ENCODE data around the gene RTN4R. TPM values are rescaled to one million over a fixed set of nuclear protein-coding genes. Genes with fewer than 3 reads are reported as not detected.

The RTN4R gene
- total and polyA plus RNA-seq, 2 of the 8 experiments (the other 6 are each of a cell fraction or from before 2014, with no cell fraction given): 21.8 to 41.3 TPM

DNA sequence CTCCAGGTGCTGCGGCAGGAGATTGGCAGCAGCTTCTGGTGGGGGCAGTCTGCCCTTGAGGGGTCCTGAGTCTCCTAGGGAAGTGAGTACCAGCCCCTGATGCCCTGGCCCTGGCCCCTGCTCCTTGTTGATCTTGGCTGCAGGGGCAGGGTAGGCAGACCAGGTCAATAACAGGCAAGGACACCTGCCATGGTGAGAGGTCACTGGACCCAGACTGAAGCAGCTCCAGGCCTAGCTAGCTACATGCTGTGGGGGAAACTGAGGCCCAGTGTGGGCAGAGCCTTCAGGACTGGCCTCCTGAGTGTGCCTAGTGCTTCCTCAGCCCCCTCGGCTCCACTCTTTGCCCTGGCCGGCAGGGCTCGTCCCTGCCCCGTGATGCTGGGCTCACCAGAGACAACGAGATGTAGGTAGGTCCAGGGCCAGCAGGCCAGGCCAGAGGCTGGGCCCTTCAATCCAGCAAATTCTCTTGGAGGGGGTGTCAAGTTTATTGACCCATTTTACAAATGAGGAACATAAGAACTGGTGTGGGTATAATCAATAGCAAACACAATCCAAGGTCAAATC, 20.4 kb downstream of the RTN4R start:
- Histone ChIP-seq H2BK5ac (ENCODE audit: low read depth, low read length) (no peak overlapping the region), H3K79me2 (ENCODE audit: control insufficient read depth in 1 of 2, insufficient read depth in 2 of 2, low read length in 2 of 2) (peaks cover 0 to 9% of the 10 kb centered on the region in 2 experiments), H2BK120ac (replicated peaks; ENCODE audit: low read depth, low read length) (no peak overlapping the region), H2AFZ (ENCODE audit: low read length) (no peak overlapping the region), H3K4me1 (replicated peaks in 1 of 4; ENCODE audit: control insufficient read depth in 3 of 4, insufficient read depth in 4 of 4, low read length in 3 of 4) (peaks cover 7 to 40% (median 16%) of the 10 kb centered on the region in 4 experiments), H3K36me3 (ENCODE audit: control insufficient read depth in 2 of 4, insufficient read depth in 4 of 4, low read length in 3 of 4) (peaks cover 0 to under 1% (median 0%) of the 10 kb centered on the region in 4 experiments; a peak in 1 of 8 replicates), H2BK15ac (ENCODE audit: low read length) (no peak overlapping the region), H3K9ac (replicated peaks in 1 of 4; ENCODE audit: extremely low read depth in 1 of 4, low read depth in 3 of 4, low read length in 3 of 4) (no peak overlapping the region), H4K91ac (replicated peaks; ENCODE audit: insufficient read length, low read length) (no peak overlapping the region), H2BK12ac (ENCODE audit: low read depth, low read length) (no peak overlapping the region), H4K5ac (ENCODE audit: insufficient read length, low read depth, low read length) (no peak overlapping the region), H4K8ac (ENCODE audit: extremely low read depth, insufficient read depth, low read length) (no peak overlapping the region), H3K4me2 (ENCODE audit: insufficient read depth in 1 of 2, low read depth in 2 of 2, low read length in 2 of 2) (no peak overlapping the region), H4K20me1 (replicated peaks in 1 of 2; ENCODE audit: control insufficient read depth in 1 of 2, insufficient read depth in 2 of 2, low read length in 2 of 2) (peaks cover 6 to 22% of the 10 kb centered on the region in 2 experiments), H3K27ac (ENCODE audit: low read depth, low read length) (no peak overlapping the region), H3K18ac (ENCODE audit: extremely low read depth, low read length) (no peak overlapping the region; the same call in 1 of the 2 replicates), H3K56ac (replicated peaks; ENCODE audit: insufficient read length, low read depth, low read length) (no peak overlapping the region), H3K79me1 (ENCODE audit: low read depth, low read length) (peaks cover 17% of the 10 kb centered on the region), H2BK20ac (ENCODE audit: low read length) (no peak overlapping the region), H3K9me3 (ENCODE audit: insufficient read depth in 2 of 2, low read depth in 1 of 2, low read length in 1 of 2) (0 out of 4 replicates have a peak, but pooled peaks cover 0 to 3% of the 10 kb centered on the region in 2 experiments), H2AK5ac (ENCODE audit: low read depth, low read length) (peak overlapping the region; percentile 53; the same call in 1 of the 2 replicates), H3K27me3 (replicated peaks in 1 of 4; ENCODE audit: control insufficient read depth in 3 of 4, extremely low read depth in 1 of 4, insufficient read depth in 3 of 4, low read length in 3 of 4) (no peaks in the 10 kb centered on the region), H3K23me2 (ENCODE audit: low read depth, low read length) (peaks cover 8% of the 10 kb centered on the region; the same call in 1 of the 2 replicates), H3K14ac (ENCODE audit: insufficient read length) (no peak overlapping the region), H3K4ac (replicated peaks; ENCODE audit: insufficient read length, low read depth, low read length) (no peak overlapping the region), H3K23ac (ENCODE audit: insufficient read length) (no peak overlapping the region), H3K4me3 (ENCODE audit: extremely low read depth in 1 of 4, insufficient read depth in 2 of 4, low read depth in 3 of 4, low read length in 4 of 4) (no peak overlapping the region; a peak in 1 of 8 replicates)
- FAIRE-seq (no peak), DNase-seq (ENCODE audit: low read depth in 1 of 2, low spot score in 2 of 2) (no peak)
- WGBS, 2 experiments (ENCODE audit: extremely low coverage in 1 of 2, insufficient coverage in 1 of 2, insufficient read length in 1 of 2, insufficient replicate concordance in 2 of 2, low coverage in 1 of 2, low lambda C conversion rate in 2 of 2, missing lambda C conversion rate in 1 of 2): 90% methylated on average over 6 of the region's 6 CpGs; no CpG with 5 or more reads in 1 of the 2 experiments
- CTCF ChIA-PET (ENCODE audit: partially characterized antibody): interaction anchor here (0.5 to 4.0 kb wide), 12 partner anchors 10 to 91 kb away, joined by 3 to 23 read pairs (median 3); no protein-coding TSS in a partner anchor
- POLR2A ChIA-PET (ENCODE audit: partially characterized antibody): no interaction called here
- TF ChIP-seq EZH2 (IDR thresholded peaks at IDR 0.05; ENCODE audit: low read depth, low read length, severe bottlenecking): no peak
- TF ChIP-seq RAD21 (IDR thresholded peaks at IDR 0.05 in 1 of 2, conservative IDR thresholded peaks at IDR 0.05 in 1 of 2; ENCODE audit: low read depth in 2 of 2, low read length in 2 of 2): no peak
- TF ChIP-seq RFX5 (IDR thresholded peaks at IDR 0.05; ENCODE audit: borderline replicate concordance, low read depth, low read length): no peak
- TF ChIP-seq, protein P1, sequence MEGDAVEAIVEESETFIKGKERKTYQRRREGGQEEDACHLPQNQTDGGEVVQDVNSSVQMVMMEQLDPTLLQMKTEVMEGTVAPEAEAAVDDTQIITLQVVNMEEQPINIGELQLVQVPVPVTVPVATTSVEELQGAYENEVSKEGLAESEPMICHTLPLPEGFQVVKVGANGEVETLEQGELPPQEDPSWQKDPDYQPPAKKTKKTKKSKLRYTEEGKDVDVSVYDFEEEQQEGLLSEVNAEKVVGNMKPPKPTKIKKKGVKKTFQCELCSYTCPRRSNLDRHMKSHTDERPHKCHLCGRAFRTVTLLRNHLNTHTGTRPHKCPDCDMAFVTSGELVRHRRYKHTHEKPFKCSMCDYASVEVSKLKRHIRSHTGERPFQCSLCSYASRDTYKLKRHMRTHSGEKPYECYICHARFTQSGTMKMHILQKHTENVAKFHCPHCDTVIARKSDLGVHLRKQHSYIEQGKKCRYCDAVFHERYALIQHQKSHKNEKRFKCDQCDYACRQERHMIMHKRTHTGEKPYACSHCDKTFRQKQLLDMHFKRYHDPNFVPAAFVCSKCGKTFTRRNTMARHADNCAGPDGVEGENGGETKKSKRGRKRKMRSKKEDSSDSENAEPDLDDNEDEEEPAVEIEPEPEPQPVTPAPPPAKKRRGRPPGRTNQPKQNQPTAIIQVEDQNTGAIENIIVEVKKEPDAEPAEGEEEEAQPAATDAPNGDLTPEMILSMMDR (IDR thresholded peaks at IDR 0.05; ENCODE audit: control extremely low read depth in 1 of 3, insufficient read depth in 1 of 3, low read depth in 1 of 3, low read length in 3 of 3): no peak
- no peak for TF ChIP-seq NRF1 (IDR thresholded peaks at IDR 0.05; ENCODE audit: low read depth, low read length)
- no peak for TF ChIP-seq KDM1A (IDR thresholded peaks at IDR 0.05; ENCODE audit: borderline replicate concordance, low read length)
- TF ChIP-seq SRF (IDR thresholded peaks at IDR 0.05; ENCODE audit: low read depth, low read length): no peak
- no peak for TF ChIP-seq YY1 (IDR thresholded peaks at IDR 0.05; ENCODE audit: low read depth, low read length)
- TF ChIP-seq ASH2L (IDR thresholded peaks at IDR 0.05; ENCODE audit: low read length): no peak
- no peak for TF ChIP-seq CTBP2 (IDR thresholded peaks at IDR 0.05; ENCODE audit: borderline replicate concordance, insufficient read depth, insufficient read length, low read length)

Data from H1 (cell line).